ENCODE measurements around the gene KRTAP10-2.
"Not testable (repeated sequence)": the region's sequence is repeated elsewhere in the genome, so short reads cannot be mapped to it uniquely, and the experiment has no call there.

Gene KRTAP10-2

GRCh38 chr21:44564886-44565598, 13.7 kb upstream of the KRTAP10-2 start:
- TF ChIP-seq POLR2A (IDR thresholded peaks at IDR 0.05; ENCODE audit: low read length) (no peak), GATA1 (IDR thresholded peaks at IDR 0.05; ENCODE audit: low read depth, low read length) (no peak)
- no peak for DNase-seq

GRCh38 chr21:44564099-44564498, 12.8 kb upstream of the KRTAP10-2 start:
- DNase-seq: no peak
- TF ChIP-seq POLR2A (IDR thresholded peaks at IDR 0.05; ENCODE audit: low read length): no peak
- TF ChIP-seq GATA1 (IDR thresholded peaks at IDR 0.05; ENCODE audit: low read depth, low read length): no peak

- TF ChIP-seq POLR2A (IDR thresholded peaks at IDR 0.05; ENCODE audit: low read length) (no peak), GATA1 (IDR thresholded peaks at IDR 0.05; ENCODE audit: low read depth, low read length) (no peak)
- DNase-seq: no peak
Observed at GRCh38 chr21:44558695-44559094, 7.4 kb upstream of the KRTAP10-2 start, which contains the start of gene KRTAP10-3. Gene KRTAP10-3, minus strand, starts transcription at chr21:44558795. Its CDS starts 80 bp downstream, at chr21:44558715.

GRCh38 chr21:44558329-44558675, 7.0 kb upstream of the KRTAP10-2 start:
- not testable (repeated sequence) for DNase-seq

- no peak for DNase-seq
- TF ChIP-seq POLR2A (IDR thresholded peaks at IDR 0.05; ENCODE audit: low read length): no peak
Observed at GRCh38 chr21:44557491-44558328, 6.4 kb upstream of the KRTAP10-2 start.

GRCh38 chr21:44556879-44557278, 5.6 kb upstream of the KRTAP10-2 start:
- TF ChIP-seq GATA1 (IDR thresholded peaks at IDR 0.05; ENCODE audit: low read depth, low read length) (no peak), POLR2A (IDR thresholded peaks at IDR 0.05; ENCODE audit: low read length) (no peak)
- DNase-seq: no peak

- no peak for DNase-seq
- no peak for TF ChIP-seq POLR2A (IDR thresholded peaks at IDR 0.05; ENCODE audit: low read length)
- TF ChIP-seq GATA1 (IDR thresholded peaks at IDR 0.05; ENCODE audit: low read depth, low read length): no peak
Observed at GRCh38 chr21:44555200-44555875, 4.0 kb upstream of the KRTAP10-2 start.

GRCh38 chr21:44552681-44553080, 1.4 kb upstream of the KRTAP10-2 start:
- no peak for DNase-seq
- no peak for TF ChIP-seq POLR2A (IDR thresholded peaks at IDR 0.05; ENCODE audit: low read length)
- no peak for TF ChIP-seq GATA1 (IDR thresholded peaks at IDR 0.05; ENCODE audit: low read depth, low read length)

GRCh38 chr21:44552136-44552535, 831 bp upstream of the KRTAP10-2 start:
- no peak for DNase-seq
- no peak for TF ChIP-seq POLR2A (IDR thresholded peaks at IDR 0.05; ENCODE audit: low read length)
- no peak for TF ChIP-seq GATA1 (IDR thresholded peaks at IDR 0.05; ENCODE audit: low read depth, low read length)

GRCh38 chr21:44550807-44551206, 498 bp downstream of the KRTAP10-2 start:
- no peak for TF ChIP-seq POLR2A (IDR thresholded peaks at IDR 0.05; ENCODE audit: low read length)
- no peak for DNase-seq

- not testable (repeated sequence) for DNase-seq
Observed at GRCh38 chr21:44550285-44550684, 1.0 kb downstream of the KRTAP10-2 start.

GRCh38 chr21:44549525-44550211, 1.6 kb downstream of the KRTAP10-2 start:
- no peak for DNase-seq
- TF ChIP-seq POLR2A (IDR thresholded peaks at IDR 0.05; ENCODE audit: low read length): no peak

GRCh38 chr21:44548922-44549321, 2.4 kb downstream of the KRTAP10-2 start:
- DNase-seq: no peak
- TF ChIP-seq GATA1 (IDR thresholded peaks at IDR 0.05; ENCODE audit: low read depth, low read length): no peak
- TF ChIP-seq POLR2A (IDR thresholded peaks at IDR 0.05; ENCODE audit: low read length): no peak

- no peak for DNase-seq
- TF ChIP-seq GATA1 (IDR thresholded peaks at IDR 0.05; ENCODE audit: low read depth, low read length) (no peak), POLR2A (IDR thresholded peaks at IDR 0.05; ENCODE audit: low read length) (no peak)
Observed at GRCh38 chr21:44548381-44548780, 2.9 kb downstream of the KRTAP10-2 start.

Measured in erythroblast (primary cell).